GM18873 (cell line): ENCODE measurements around the gene DYNLT1.
A peak's percentile ranks its signal among the peaks of the same experiment; 100 is the strongest.
"Not testable (repeated sequence)": the region's sequence is repeated elsewhere in the genome, so short reads cannot be mapped to it uniquely, and the experiment has no call there.

Experiments used
- ATAC-seq: cut with Tn5 transposase; IDR thresholded peaks from one replicate; pipeline ENCODE4 v1.9.1; 2021; ENCODE audit warnings: mild to moderate bottlenecking, moderate library complexity, moderate number of reproducible peaks; ENCODE audit not compliant: unreplicated experiment, low FRiP score

Gene DYNLT1

GRCh38 chr6:158665332-158665731, 20.8 kb upstream of the DYNLT1 start:
- ATAC-seq, result no peak

GRCh38 chr6:158663625-158664165, 19.2 kb upstream of the DYNLT1 start:
- no peak for ATAC-seq

GRCh38 chr6:158662954-158663624, 18.5 kb upstream of the DYNLT1 start:
- no peak for ATAC-seq

- ATAC-seq, result no peak
These were observed 18.0 kb upstream of the DYNLT1 start for GRCh38 chr6:158662607-158662953.

- no peak for ATAC-seq
These were observed 16.7 kb upstream of the DYNLT1 start for GRCh38 chr6:158661156-158661685.

- ATAC-seq, result no peak
These were observed 15.8 kb upstream of the DYNLT1 start for GRCh38 chr6:158660333-158660754.

GRCh38 chr6:158656986-158657385, 12.4 kb upstream of the DYNLT1 start:
- ATAC-seq, result not testable (repeated sequence)

GRCh38 chr6:158655569-158656450, 11.3 kb upstream of the DYNLT1 start:
- ATAC-seq, result no peak

GRCh38 chr6:158654960-158655489, 10.5 kb upstream of the DYNLT1 start:
- ATAC-seq, result no peak

GRCh38 chr6:158654498-158654897, 10.0 kb upstream of the DYNLT1 start:
- ATAC-seq, result no peak

GRCh38 chr6:158653577-158654354, 9.2 kb upstream of the DYNLT1 start:
- peak; percentile 38 for ATAC-seq

- ATAC-seq, result not testable (repeated sequence)
These were observed 7.6 kb upstream of the DYNLT1 start for GRCh38 chr6:158651981-158652737.

- ATAC-seq, result peak; percentile 51
These were observed 5.0 kb upstream of the DYNLT1 start, which contains the start of gene SYTL3 for GRCh38 chr6:158649289-158650143. Gene SYTL3 (plus strand): TSS chr6:158650054. CDS start chr6:158663269, 13,215 bp downstream.

- ATAC-seq, result peak; percentile 31
These were observed 4.2 kb upstream of the DYNLT1 start for GRCh38 chr6:158648682-158649131.

- ATAC-seq, result no peak
These were observed 3.0 kb upstream of the DYNLT1 start for GRCh38 chr6:158647501-158647900.

GRCh38 chr6:158646023-158646910, 1.7 kb upstream of the DYNLT1 start:
- no peak for ATAC-seq
